OCI-LY1 (cell line): ENCODE results near the gene FBLN7.

Experiments
- H2AFZ ChIP-seq: fragments of 200-600 bp; sonication (generic), shearing (Covaris generic); 2 replicates; pipeline ENCODE4 v1.6.0; 2014; ENCODE audit warnings: antibody characterized with exemption, mild to moderate bottlenecking, low read length
- H3F3A ChIP-seq: fragments of 200-600 bp; sonication (generic), shearing (Covaris generic); 2 replicates; pipeline ENCODE4 v1.6.0; 2014; ENCODE audit warnings: mild to moderate bottlenecking, antibody characterized with exemption, low read length, moderate library complexity; ENCODE audit not compliant: insufficient read depth
- H3K27ac ChIP-seq: fragments of 200-600 bp; sonication (generic); 2 replicates; pipeline ENCODE4 v1.5.1; 2014; ENCODE audit warnings: low read length, mixed run types, mild to moderate bottlenecking, low read depth; ENCODE audit not compliant: poor library complexity, severe bottlenecking
- H3K27me3 ChIP-seq: fragments of 200-600 bp; sonication (generic); 2 replicates; pipeline ENCODE4 v1.6.0; 2014; ENCODE audit warnings: antibody characterized with exemption, mild to moderate bottlenecking, low read length, moderate library complexity; ENCODE audit not compliant: insufficient read depth
- H3K36me3 ChIP-seq: fragments of 200-600 bp; sonication (generic); 2 replicates; pipeline ENCODE4 v1.6.1; 2014; ENCODE audit warnings: mild to moderate bottlenecking, antibody characterized with exemption, low read length, moderate library complexity, mixed read lengths; ENCODE audit not compliant: insufficient read depth
- H3K4me1 ChIP-seq: fragments of 200-600 bp; sonication (generic); 2 replicates; pipeline ENCODE4 v1.5.1; 2014; ENCODE audit warnings: mild to moderate bottlenecking, low read length, moderate library complexity; ENCODE audit not compliant: insufficient read depth, severe bottlenecking
- H3K4me2 ChIP-seq: fragments of 200-600 bp; sonication (generic), shearing (Covaris generic); 2 replicates; pipeline ENCODE4 v1.6.1; 2014; ENCODE audit warnings: low read length
- H3K4me3 ChIP-seq: fragments of 200-600 bp; sonication (generic); 2 replicates; pipeline ENCODE4 v1.5.1; 2014; ENCODE audit warnings: low read length, low read depth, mild to moderate bottlenecking, mixed read lengths; ENCODE audit not compliant: poor library complexity, severe bottlenecking
- H3K79me2 ChIP-seq: fragments of 200-600 bp; shearing (Covaris generic); 2 replicates; pipeline ENCODE4 v1.6.1; 2016; ENCODE audit warnings: mixed run types, low read length, mixed read lengths; ENCODE audit not compliant: insufficient read depth
- H3K9ac ChIP-seq: fragments of 200-600 bp; sonication (generic), shearing (Covaris generic); 2 replicates; pipeline ENCODE4 v1.6.1; 2014; ENCODE audit warnings: mild to moderate bottlenecking, low read length, mixed read lengths
- H3K9me2 ChIP-seq: fragments of 200-600 bp; sonication (generic), shearing (Covaris generic); 2 replicates; pipeline ENCODE4 v1.6.1; 2014; ENCODE audit warnings: low read depth, mild to moderate bottlenecking, low read length, mixed read lengths
- H3K9me3 ChIP-seq: fragments of 200-600 bp; shearing (Covaris generic); 2 replicates; pipeline ENCODE4 v1.6.1; 2014; ENCODE audit warnings: low read length, mixed read lengths
- H4K20me1 ChIP-seq: fragments of 200-600 bp; sonication (generic), shearing (Covaris generic); 2 replicates; pipeline ENCODE4 v1.6.0; 2016; ENCODE audit warnings: mild to moderate bottlenecking, low read length; ENCODE audit not compliant: insufficient read depth
- CTCF ChIP-seq: fragments of 200-600 bp; sonication (generic), shearing (Covaris generic); IDR thresholded peaks from 2 replicates; pipeline ENCODE4 v1.5.1; 2017; ENCODE audit warnings: mild to moderate bottlenecking, antibody characterized with exemption, low read length, moderate library complexity, mixed read lengths
- EZH2 ChIP-seq: fragments of 200-600 bp; sonication (generic), shearing (Covaris generic); IDR thresholded peaks from 2 replicates; pipeline ENCODE4 v1.8.0; 2017; ENCODE audit warnings: borderline replicate concordance, mixed run types, mild to moderate bottlenecking, antibody characterized with exemption, low read length, moderate library complexity, mixed read lengths

FBLN7 gene

GRCh38 chr2:112217854-112218253 is 79.7 kb downstream of the FBLN7 start:
- Histone ChIP-seq H3K4me1 (peaks cover 11% of the 10 kb centered on the region), H3K27ac (peak overlapping the region; percentile 49), H3K4me2 (no peak overlapping the region), H3K36me3 (peaks cover 67% of the 10 kb centered on the region), H3F3A (0 out of 2 replicates have a peak, but pooled peaks cover 3% of the 10 kb centered on the region), H3K9me3 (peaks cover 5% of the 10 kb centered on the region; the same call in 1 of the 2 replicates), H2AFZ (no peak overlapping the region), H3K4me3 (no peak overlapping the region), H3K9me2 (no peaks in the 10 kb centered on the region), H3K27me3 (no peaks in the 10 kb centered on the region), H3K79me2 (no peaks in the 10 kb centered on the region), H3K9ac (no peak overlapping the region), H4K20me1 (no peaks in the 10 kb centered on the region)
- no peak for TF ChIP-seq EZH2
- TF ChIP-seq CTCF, result no peak

- 0 out of 2 replicates have a peak, but pooled peaks cover 3% of the 10 kb centered on the region for H3F3A ChIP-seq
- no peak overlapping the region for H3K27ac ChIP-seq
- peaks cover 11% of the 10 kb centered on the region for H3K4me1 ChIP-seq
- TF ChIP-seq CTCF (no peak), EZH2 (no peak)
- peaks cover 5% of the 10 kb centered on the region; the same call in 1 of the 2 replicates for H3K9me3 ChIP-seq
- no peak overlapping the region for H2AFZ ChIP-seq
- H3K4me3 ChIP-seq, result no peak overlapping the region
- H3K79me2 ChIP-seq, result no peaks in the 10 kb centered on the region
- H3K9ac ChIP-seq, result no peak overlapping the region
- peaks cover 66% of the 10 kb centered on the region for H3K36me3 ChIP-seq
- no peaks in the 10 kb centered on the region for H3K27me3 ChIP-seq
- no peaks in the 10 kb centered on the region for H4K20me1 ChIP-seq
- H3K9me2 ChIP-seq, result no peaks in the 10 kb centered on the region
- no peak overlapping the region for H3K4me2 ChIP-seq
These were observed 82.0 kb downstream of the FBLN7 start for GRCh38 chr2:112220186-112220585.

- no peak overlapping the region for H3K9ac ChIP-seq
- 0 out of 2 replicates have a peak, but pooled peaks cover 3% of the 10 kb centered on the region for H3F3A ChIP-seq
- H3K79me2 ChIP-seq, result no peaks in the 10 kb centered on the region
- H3K4me3 ChIP-seq, result no peak overlapping the region
- no peak overlapping the region for H2AFZ ChIP-seq
- peaks cover 11% of the 10 kb centered on the region for H3K4me1 ChIP-seq
- peaks cover 66% of the 10 kb centered on the region for H3K36me3 ChIP-seq
- no peak overlapping the region for H3K4me2 ChIP-seq
- no peaks in the 10 kb centered on the region for H3K9me2 ChIP-seq
- no peaks in the 10 kb centered on the region for H3K27me3 ChIP-seq
- no peak overlapping the region for H3K27ac ChIP-seq
- H3K9me3 ChIP-seq, result peaks cover 5% of the 10 kb centered on the region; the same call in 1 of the 2 replicates
- TF ChIP-seq EZH2 (no peak), CTCF (no peak)
- no peaks in the 10 kb centered on the region for H4K20me1 ChIP-seq
These were observed 82.6 kb downstream of the FBLN7 start for GRCh38 chr2:112220831-112221230.
